HG03108 (cell line): ENCODE measurements around the gene PFDN5.
A peak's percentile ranks its signal among the peaks of the same experiment; 100 is the strongest.
"Not testable (repeated sequence)": the region's sequence is repeated elsewhere in the genome, so short reads cannot be mapped to it uniquely, and the experiment has no call there.

Experiments used
- ATAC-seq: cut with Tn5 transposase; IDR thresholded peaks from one replicate; pipeline ENCODE4 v1.9.1; 2021; ENCODE audit warnings: moderate library complexity; ENCODE audit not compliant: unreplicated experiment

Gene PFDN5

GRCh38 chr12:53286448-53286847 is 8.9 kb upstream of the PFDN5 start:
- ATAC-seq, result no peak

- ATAC-seq, result no peak
Measured at GRCh38 chr12:53287741-53288216, 7.6 kb upstream of the PFDN5 start.

- ATAC-seq, result no peak
Measured at GRCh38 chr12:53288322-53288721, 7.0 kb upstream of the PFDN5 start.

GRCh38 chr12:53289891-53290290 is 5.5 kb upstream of the PFDN5 start:
- no peak for ATAC-seq

GRCh38 chr12:53290661-53291060 is 4.7 kb upstream of the PFDN5 start:
- no peak for ATAC-seq

- no peak for ATAC-seq
Measured at GRCh38 chr12:53292426-53292825, 2.9 kb upstream of the PFDN5 start.

- no peak for ATAC-seq
Measured at GRCh38 chr12:53295891-53296219, 513 bp downstream of the PFDN5 start.

GRCh38 chr12:53297106-53297505 is 1.8 kb downstream of the PFDN5 start:
- ATAC-seq, result not testable (repeated sequence)

- ATAC-seq, result no peak
Measured at GRCh38 chr12:53298164-53298563, 2.8 kb downstream of the PFDN5 start.

GRCh38 chr12:53299101-53299453 is 3.7 kb downstream of the PFDN5 start:
- no peak for ATAC-seq

- ATAC-seq, result peak; percentile 70
Measured at GRCh38 chr12:53299454-53300180, 4.3 kb downstream of the PFDN5 start, which contains the start of gene MYG1. Gene MYG1 (plus strand): TSS chr12:53299695. CDS start chr12:53299738, 43 bp downstream.

- no peak for ATAC-seq
Measured at GRCh38 chr12:53300187-53300586, 4.8 kb downstream of the PFDN5 start.

- ATAC-seq, result no peak
Measured at GRCh38 chr12:53302903-53303302, 7.6 kb downstream of the PFDN5 start.

GRCh38 chr12:53306826-53307225 is 11.5 kb downstream of the PFDN5 start:
- ATAC-seq, result no peak

GRCh38 chr12:53308276-53308675 is 12.9 kb downstream of the PFDN5 start:
- no peak for ATAC-seq

GRCh38 chr12:53313996-53314395 is 18.7 kb downstream of the PFDN5 start:
- no peak for ATAC-seq

- ATAC-seq, result no peak
Measured at GRCh38 chr12:53320352-53321195, 25.2 kb downstream of the PFDN5 start.

- peak; percentile 27 for ATAC-seq
Measured at GRCh38 chr12:53324113-53324778, 28.9 kb downstream of the PFDN5 start.

GRCh38 chr12:53324779-53325510 is 29.6 kb downstream of the PFDN5 start:
- peak; percentile 62 for ATAC-seq

GRCh38 chr12:53325511-53326061 is 30.2 kb downstream of the PFDN5 start:
- no peak for ATAC-seq
